ENCODE results near the gene STRIP2. TPM values are rescaled to one million over a fixed set of nuclear protein-coding genes. Genes with fewer than 3 reads are reported as not detected.
"Not testable (repeated sequence)": the region's sequence is repeated elsewhere in the genome, so short reads cannot be mapped to it uniquely, and the experiment has no call there.

The STRIP2 gene
- total RNA-seq, 2 donors from 2014 or later, result 11.7 to 15.8 TPM

- peaks cover 9% of the 10 kb centered on the region for H3K4me1 Mint-ChIP-seq
- peaks cover 28% of the 10 kb centered on the region for H3K36me3 Mint-ChIP-seq (ENCODE audit: low read depth)
- Histone ChIP-seq H3K4me1 (ENCODE audit: control insufficient read depth, insufficient read depth, low read length) (no peaks in the 10 kb centered on the region), H3K4me3 (ENCODE audit: low read length) (no peak overlapping the region), H3K9ac (ENCODE audit: extremely low read depth, low read length, poor library complexity, severe bottlenecking) (no peak overlapping the region), H3K36me3 (ENCODE audit: control insufficient read depth, insufficient read depth, low read length) (peaks cover 13% of the 10 kb centered on the region), H3K27ac (ENCODE audit: low read depth, low read length) (no peak overlapping the region), H3K9me3 (ENCODE audit: control insufficient read depth, low read length) (no peaks in the 10 kb centered on the region), H3K27me3 (ENCODE audit: control insufficient read depth, insufficient read depth, low read length, poor library complexity, severe bottlenecking) (no peaks in the 10 kb centered on the region)
- no peaks in the 10 kb centered on the region for H3K9me3 Mint-ChIP-seq
- no peak for DNase-seq
- H3K4me3 Mint-ChIP-seq, result no peak overlapping the region
- TF ChIP-seq, protein P1, sequence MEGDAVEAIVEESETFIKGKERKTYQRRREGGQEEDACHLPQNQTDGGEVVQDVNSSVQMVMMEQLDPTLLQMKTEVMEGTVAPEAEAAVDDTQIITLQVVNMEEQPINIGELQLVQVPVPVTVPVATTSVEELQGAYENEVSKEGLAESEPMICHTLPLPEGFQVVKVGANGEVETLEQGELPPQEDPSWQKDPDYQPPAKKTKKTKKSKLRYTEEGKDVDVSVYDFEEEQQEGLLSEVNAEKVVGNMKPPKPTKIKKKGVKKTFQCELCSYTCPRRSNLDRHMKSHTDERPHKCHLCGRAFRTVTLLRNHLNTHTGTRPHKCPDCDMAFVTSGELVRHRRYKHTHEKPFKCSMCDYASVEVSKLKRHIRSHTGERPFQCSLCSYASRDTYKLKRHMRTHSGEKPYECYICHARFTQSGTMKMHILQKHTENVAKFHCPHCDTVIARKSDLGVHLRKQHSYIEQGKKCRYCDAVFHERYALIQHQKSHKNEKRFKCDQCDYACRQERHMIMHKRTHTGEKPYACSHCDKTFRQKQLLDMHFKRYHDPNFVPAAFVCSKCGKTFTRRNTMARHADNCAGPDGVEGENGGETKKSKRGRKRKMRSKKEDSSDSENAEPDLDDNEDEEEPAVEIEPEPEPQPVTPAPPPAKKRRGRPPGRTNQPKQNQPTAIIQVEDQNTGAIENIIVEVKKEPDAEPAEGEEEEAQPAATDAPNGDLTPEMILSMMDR (conservative IDR thresholded peaks at IDR 0.05), result no peak
- no peaks in the 10 kb centered on the region for H3K27me3 Mint-ChIP-seq (ENCODE audit: insufficient read depth)
- no peak overlapping the region for H3K27ac Mint-ChIP-seq
Observed at GRCh38 chr7:129405527-129405926, 28.7 kb upstream of the STRIP2 start.

- DNase-seq; H3K4me1 Mint-ChIP-seq; H3K27ac Mint-ChIP-seq; H3K4me1 ChIP-seq (ENCODE audit: control insufficient read depth, insufficient read depth, low read length); H3K36me3 ChIP-seq (ENCODE audit: control insufficient read depth, insufficient read depth, low read length); H3K27me3 ChIP-seq (ENCODE audit: control insufficient read depth, insufficient read depth, low read length, poor library complexity, severe bottlenecking); H3K27me3 Mint-ChIP-seq (ENCODE audit: insufficient read depth); H3K4me3 ChIP-seq (ENCODE audit: low read length); H3K27ac ChIP-seq (ENCODE audit: low read depth, low read length); H3K4me3 Mint-ChIP-seq; H3K9ac ChIP-seq (ENCODE audit: extremely low read depth, low read length, poor library complexity, severe bottlenecking); H3K9me3 ChIP-seq (ENCODE audit: control insufficient read depth, low read length); H3K9me3 Mint-ChIP-seq: not testable (repeated sequence)
- 90 to 98% methylated on average over 5 to 8 of the region's 8 CpGs for WGBS, 2 experiments (ENCODE audit: insufficient coverage in 1 of 2, insufficient read length in 1 of 2)
- peaks cover 45% of the 10 kb centered on the region for H3K36me3 Mint-ChIP-seq (ENCODE audit: low read depth)
Observed at GRCh38 chr7:129410238-129410637, 24.0 kb upstream of the STRIP2 start.

GRCh38 chr7:129412501-129412900 is 21.7 kb upstream of the STRIP2 start:
- peaks cover 43% of the 10 kb centered on the region for H3K36me3 Mint-ChIP-seq (ENCODE audit: low read depth)
- no peaks in the 10 kb centered on the region for H3K27me3 Mint-ChIP-seq (ENCODE audit: insufficient read depth)
- Histone ChIP-seq H3K4me1 (ENCODE audit: control insufficient read depth, insufficient read depth, low read length) (no peaks in the 10 kb centered on the region), H3K4me3 (ENCODE audit: low read length) (no peak overlapping the region), H3K27ac (ENCODE audit: low read depth, low read length) (no peak overlapping the region), H3K9ac (ENCODE audit: extremely low read depth, low read length, poor library complexity, severe bottlenecking) (no peak overlapping the region), H3K36me3 (ENCODE audit: control insufficient read depth, insufficient read depth, low read length) (peaks cover 4% of the 10 kb centered on the region), H3K9me3 (ENCODE audit: control insufficient read depth, low read length) (no peaks in the 10 kb centered on the region), H3K27me3 (ENCODE audit: control insufficient read depth, insufficient read depth, low read length, poor library complexity, severe bottlenecking) (no peaks in the 10 kb centered on the region)
- DNase-seq, result no peak
- peaks cover 3% of the 10 kb centered on the region for H3K9me3 Mint-ChIP-seq
- TF ChIP-seq, protein P1 (conservative IDR thresholded peaks at IDR 0.05), result no peak
- no peak overlapping the region for H3K4me3 Mint-ChIP-seq
- H3K27ac Mint-ChIP-seq, result no peak overlapping the region
- no peaks in the 10 kb centered on the region for H3K4me1 Mint-ChIP-seq
- WGBS, 2 experiments (ENCODE audit: insufficient coverage in 1 of 2, insufficient read length in 1 of 2), result 87 to 95% methylated on average over 4 of the region's 4 CpGs

GRCh38 chr7:129417073-129417472 is 17.2 kb upstream of the STRIP2 start:
- WGBS, 2 experiments (ENCODE audit: insufficient coverage in 1 of 2, insufficient read length in 1 of 2), result 92 to 96% methylated on average over 5 of the region's 5 CpGs
- TF ChIP-seq, protein P1 (conservative IDR thresholded peaks at IDR 0.05), result no peak
- H3K4me3 Mint-ChIP-seq, result no peak overlapping the region
- H3K36me3 ChIP-seq (ENCODE audit: control insufficient read depth, insufficient read depth, low read length), result no peaks in the 10 kb centered on the region
- no peaks in the 10 kb centered on the region for H3K9me3 ChIP-seq (ENCODE audit: control insufficient read depth, low read length)
- no peak overlapping the region for H3K27ac Mint-ChIP-seq
- no peaks in the 10 kb centered on the region for H3K4me1 Mint-ChIP-seq
- no peaks in the 10 kb centered on the region for H3K9me3 Mint-ChIP-seq
- H3K36me3 Mint-ChIP-seq (ENCODE audit: low read depth), result peaks cover 38% of the 10 kb centered on the region
- no peak for DNase-seq
- no peaks in the 10 kb centered on the region for H3K27me3 ChIP-seq (ENCODE audit: control insufficient read depth, insufficient read depth, low read length, poor library complexity, severe bottlenecking)
- no peak overlapping the region for H3K4me3 ChIP-seq (ENCODE audit: low read length)
- no peaks in the 10 kb centered on the region for H3K4me1 ChIP-seq (ENCODE audit: control insufficient read depth, insufficient read depth, low read length)
- no peak overlapping the region for H3K9ac ChIP-seq (ENCODE audit: extremely low read depth, low read length, poor library complexity, severe bottlenecking)
- no peak overlapping the region for H3K27ac ChIP-seq (ENCODE audit: low read depth, low read length)
- H3K27me3 Mint-ChIP-seq (ENCODE audit: insufficient read depth), result no peaks in the 10 kb centered on the region

Measured in endodermal cell (in vitro differentiated cells).